Keratinocyte (primary cell): ENCODE data around the gene ERMP1. TPM values are rescaled to one million over a fixed set of nuclear protein-coding genes. Genes with fewer than 3 reads are reported as not detected.
"Not testable (repeated sequence)": the region's sequence is repeated elsewhere in the genome, so short reads cannot be mapped to it uniquely, and the experiment has no call there.

ENCODE experiments used
- DNase-seq: peaks from one replicate; pipeline ENCODE4 v3.0.0-alpha.2; 2011; ENCODE audit warnings: low read depth, missing footprints, low spot score
- FAIRE-seq: peaks from 2 replicates; lab custom pipeline; 2011; peaks lifted over from hg19 to GRCh38; lab: Jason Lieb, UNC
- H2AFZ ChIP-seq: 2 replicates; pipeline ENCODE4 v1.6.0; 2012; ENCODE audit warnings: low read length, control low read depth, inconsistent platforms; ENCODE audit not compliant: control insufficient read depth
- H3K27ac ChIP-seq: 2 replicates; pipeline ENCODE4 v1.5.1; 2011; ENCODE audit warnings: low read length; ENCODE audit not compliant: control insufficient read depth, insufficient read depth
- H3K27me3 ChIP-seq: 3 replicates; pipeline ENCODE4 v1.6.0; 2011; ENCODE audit warnings: low read length; ENCODE audit not compliant: control insufficient read depth, insufficient read depth; ENCODE audit errors: extremely low read depth
- H3K36me3 ChIP-seq, 2 experiments: 2 replicates in 1 of 2; 3 replicates in 1 of 2; pipeline ENCODE4 v1.5.1; 2011; ENCODE audit warnings: low read length in 2 of 2, mild to moderate bottlenecking in 1 of 2; ENCODE audit not compliant: control insufficient read depth in 2 of 2, insufficient read depth in 2 of 2; ENCODE audit errors: extremely low read depth in 1 of 2
- H3K4me1 ChIP-seq: 3 replicates; pipeline ENCODE4 v1.5.1; 2011; ENCODE audit warnings: low read length; ENCODE audit not compliant: control insufficient read depth, insufficient read depth; ENCODE audit errors: extremely low read depth
- H3K4me2 ChIP-seq: 3 replicates; pipeline ENCODE4 v1.6.0; 2011; ENCODE audit warnings: low read depth, low read length; ENCODE audit not compliant: control insufficient read depth, insufficient read depth; ENCODE audit errors: extremely low read depth
- H3K4me3 ChIP-seq, 3 experiments: fragments of 200-600 bp in 1 of 3; sonication (generic) in 1 of 3; 2 replicates in 2 of 3; 3 replicates in 1 of 3; pipeline ENCODE4 v1.5.1; 2011 to 2016; ENCODE audit warnings: low read length in 3 of 3, mild to moderate bottlenecking in 3 of 3, control low read depth in 2 of 3, inconsistent platforms in 1 of 3, low read depth in 1 of 3, mixed read lengths in 1 of 3, mixed run types in 1 of 3, moderate library complexity in 1 of 3; ENCODE audit not compliant: control insufficient read depth in 2 of 3, insufficient read depth in 2 of 3; ENCODE audit errors: extremely low read depth in 1 of 3
- H3K79me2 ChIP-seq: 2 replicates; pipeline ENCODE4 v1.6.0; 2012; ENCODE audit warnings: low read length; ENCODE audit not compliant: control insufficient read depth, insufficient read depth
- H3K9ac ChIP-seq: 3 replicates; pipeline ENCODE4 v1.6.0; 2011; ENCODE audit warnings: low read length; ENCODE audit not compliant: control insufficient read depth, insufficient read depth; ENCODE audit errors: extremely low read depth
- H3K9me1 ChIP-seq: 3 replicates; pipeline ENCODE4 v1.6.0; 2011; ENCODE audit warnings: low read length; ENCODE audit not compliant: control insufficient read depth, insufficient read depth; ENCODE audit errors: extremely low read depth
- H3K9me3 ChIP-seq: 2 replicates; pipeline ENCODE4 v1.5.1; 2012; ENCODE audit warnings: low read depth, low read length; ENCODE audit not compliant: control insufficient read depth
- H4K20me1 ChIP-seq: 3 replicates; pipeline ENCODE4 v1.6.0; 2011; ENCODE audit warnings: low read length; ENCODE audit not compliant: control insufficient read depth, insufficient read depth; ENCODE audit errors: extremely low read depth
- CTCF ChIP-seq, 3 experiments: IDR thresholded peaks in 1 of 3; conservative IDR thresholded peaks in 1 of 3; optimal IDR thresholded peaks in 1 of 3; 2 replicates in 2 of 3; 3 replicates in 1 of 3; pipeline versions ENCODE3 to v1.5.1; 2011; ENCODE audit warnings: low read length in 3 of 3, mild to moderate bottlenecking in 3 of 3, moderate library complexity in 2 of 3, control low read depth in 1 of 3, inconsistent platforms in 1 of 3; ENCODE audit not compliant: insufficient read depth in 2 of 3; ENCODE audit errors: extremely low read depth in 1 of 3
- EZH2 ChIP-seq: IDR thresholded peaks from one replicate; pipeline ENCODE4 v1.6.1; 2012; ENCODE audit warnings: inconsistent platforms, mild to moderate bottlenecking, low read length, moderate library complexity
- dilution Hi-C: fragments of 300-500 bp; cut with MboI; formaldehyde crosslinking; loops from one replicate; pipeline ENCODE4 v1.7.0; 2020; ENCODE audit warnings: low sequenced_read_pairs; ENCODE audit not compliant: extremely low pct_ligation_motif_present
- polyA plus RNA-seq, 5 experiments: library from polyadenylated mRNA; depleted of rRNA in 3 of 5; stranded (reverse) in 3 of 5; stranded (forward) in 1 of 5; unstranded in 1 of 5; fragments of >200 nt; gene quantifications; 1 replicate in 1 of 5; 2 replicates in 3 of 5; 3 replicates in 1 of 5; pipeline versions ENCODE4 v1.2.1 to v1.2.3, GENCODE V29; 2011 to 2012; ENCODE audit warnings: missing spikeins in 2 of 5, low read depth in 1 of 5, low replicate concordance in 1 of 5

ERMP1 gene
- polyA plus RNA-seq, 1 donor (not counting 4 experiments of a cell fraction or from before 2014, with no cell fraction given): 27.0 TPM

- Histone ChIP-seq H3K4me1 (no peaks in the 10 kb centered on the region), H3K9ac (no peak overlapping the region), H3K36me3 (peaks cover 6 to 7% of the 10 kb centered on the region in 2 experiments), H3K79me2 (no peaks in the 10 kb centered on the region), H4K20me1 (no peaks in the 10 kb centered on the region), H3K9me1 (no peaks in the 10 kb centered on the region), H2AFZ (no peak overlapping the region), H3K9me3 (no peaks in the 10 kb centered on the region), H3K27ac (no peak overlapping the region), H3K27me3 (no peaks in the 10 kb centered on the region), H3K4me3 (no peak overlapping the region), H3K4me2 (no peak overlapping the region)
- dilution Hi-C loops: no loop called here
- DNase-seq (no peak), FAIRE-seq (no peak)
- TF ChIP-seq EZH2 (no peak), CTCF (optimal IDR thresholded peaks at IDR 0.05 in 1 of 3, IDR thresholded peaks at IDR 0.05 in 1 of 3, conservative IDR thresholded peaks at IDR 0.05 in 1 of 3; ENCODE audit: extremely low read depth in 1 of 3, insufficient read depth in 2 of 3, low read length in 3 of 3) (no peak)
These were observed 48.2 kb downstream of the ERMP1 start for GRCh38 chr9:5784526-5785315.

GRCh38 chr9:5783982-5784381 lies 48.9 kb downstream of the ERMP1 start:
- Histone ChIP-seq H3K9ac (no peak overlapping the region), H3K9me3 (peaks cover 2% of the 10 kb centered on the region), H3K4me3 (no peak overlapping the region), H3K9me1 (no peaks in the 10 kb centered on the region), H3K79me2 (no peaks in the 10 kb centered on the region), H3K27ac (no peak overlapping the region), H3K36me3 (peaks cover 7 to 9% of the 10 kb centered on the region in 2 experiments), H3K27me3 (no peaks in the 10 kb centered on the region), H3K4me2 (no peak overlapping the region), H2AFZ (no peak overlapping the region), H4K20me1 (no peaks in the 10 kb centered on the region), H3K4me1 (no peaks in the 10 kb centered on the region)
- DNase-seq: no peak
- no peak for TF ChIP-seq CTCF (optimal IDR thresholded peaks at IDR 0.05 in 1 of 3, IDR thresholded peaks at IDR 0.05 in 1 of 3, conservative IDR thresholded peaks at IDR 0.05 in 1 of 3; ENCODE audit: extremely low read depth in 1 of 3, insufficient read depth in 2 of 3, low read length in 3 of 3)
- TF ChIP-seq EZH2: no peak
- FAIRE-seq: no peak
- dilution Hi-C loops: no loop called here

GRCh38 chr9:5783420-5783819 lies 49.5 kb downstream of the ERMP1 start:
- peaks cover 11 to 13% of the 10 kb centered on the region in 2 experiments for H3K36me3 ChIP-seq
- H3K4me2 ChIP-seq, H3K9ac ChIP-seq, H2AFZ ChIP-seq, H3K79me2 ChIP-seq, H3K4me3 ChIP-seq, H3K9me3 ChIP-seq, H3K27ac ChIP-seq, DNase-seq, H3K4me1 ChIP-seq, dilution Hi-C loops, FAIRE-seq, H3K9me1 ChIP-seq, H3K27me3 ChIP-seq, H4K20me1 ChIP-seq: not testable (repeated sequence)
